Keratinocyte (primary cell): ENCODE measurements around the gene KXD1.

Source experiments
- EZH2 ChIP-seq: IDR thresholded peaks from one replicate; pipeline ENCODE4 v1.6.1; 2012; ENCODE audit warnings: inconsistent platforms, mild to moderate bottlenecking, low read length, moderate library complexity
- TF ChIP-seq, protein P1 (sequence below), 3 experiments: IDR thresholded peaks in 1 of 3; conservative IDR thresholded peaks in 1 of 3; optimal IDR thresholded peaks in 1 of 3; 2 replicates in 2 of 3; 3 replicates in 1 of 3; pipeline versions ENCODE3 to v1.5.1; 2011; ENCODE audit warnings: low read length in 3 of 3, mild to moderate bottlenecking in 3 of 3, moderate library complexity in 2 of 3, control low read depth in 1 of 3, inconsistent platforms in 1 of 3; ENCODE audit not compliant: insufficient read depth in 2 of 3; ENCODE audit errors: extremely low read depth in 1 of 3

DNA sequence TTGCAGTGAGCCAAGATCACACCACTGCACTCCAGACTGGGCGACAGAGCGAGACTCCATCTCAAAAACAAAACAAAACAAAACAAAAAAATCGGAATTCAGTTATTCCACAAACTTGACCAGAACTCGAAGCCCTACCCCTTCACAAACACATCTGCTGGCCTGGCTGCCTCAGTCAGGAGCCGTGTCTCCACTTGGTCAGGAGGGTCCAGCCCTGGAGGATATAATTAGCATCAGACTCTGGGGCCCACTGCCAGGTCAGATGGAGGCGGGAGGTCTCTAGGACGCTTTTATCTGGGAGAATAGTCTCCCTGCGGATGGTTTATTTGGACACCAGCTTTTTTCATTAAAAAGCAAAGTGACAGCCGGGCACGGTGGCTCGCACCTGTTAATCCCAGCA is 43.8 kb upstream of the KXD1 start:
- TF ChIP-seq, protein P1, sequence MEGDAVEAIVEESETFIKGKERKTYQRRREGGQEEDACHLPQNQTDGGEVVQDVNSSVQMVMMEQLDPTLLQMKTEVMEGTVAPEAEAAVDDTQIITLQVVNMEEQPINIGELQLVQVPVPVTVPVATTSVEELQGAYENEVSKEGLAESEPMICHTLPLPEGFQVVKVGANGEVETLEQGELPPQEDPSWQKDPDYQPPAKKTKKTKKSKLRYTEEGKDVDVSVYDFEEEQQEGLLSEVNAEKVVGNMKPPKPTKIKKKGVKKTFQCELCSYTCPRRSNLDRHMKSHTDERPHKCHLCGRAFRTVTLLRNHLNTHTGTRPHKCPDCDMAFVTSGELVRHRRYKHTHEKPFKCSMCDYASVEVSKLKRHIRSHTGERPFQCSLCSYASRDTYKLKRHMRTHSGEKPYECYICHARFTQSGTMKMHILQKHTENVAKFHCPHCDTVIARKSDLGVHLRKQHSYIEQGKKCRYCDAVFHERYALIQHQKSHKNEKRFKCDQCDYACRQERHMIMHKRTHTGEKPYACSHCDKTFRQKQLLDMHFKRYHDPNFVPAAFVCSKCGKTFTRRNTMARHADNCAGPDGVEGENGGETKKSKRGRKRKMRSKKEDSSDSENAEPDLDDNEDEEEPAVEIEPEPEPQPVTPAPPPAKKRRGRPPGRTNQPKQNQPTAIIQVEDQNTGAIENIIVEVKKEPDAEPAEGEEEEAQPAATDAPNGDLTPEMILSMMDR (optimal IDR thresholded peaks at IDR 0.05 in 1 of 3, IDR thresholded peaks at IDR 0.05 in 1 of 3, conservative IDR thresholded peaks at IDR 0.05 in 1 of 3; ENCODE audit: extremely low read depth in 1 of 3, insufficient read depth in 2 of 3, low read length in 3 of 3): no peak
- no peak for TF ChIP-seq EZH2
